Neural cell (in vitro differentiated cells): ENCODE measurements around the gene AIMP2. TPM values are rescaled to one million over a fixed set of nuclear protein-coding genes. Genes with fewer than 3 reads are reported as not detected.

Source experiments
- H2AFZ ChIP-seq: fragments of 200-600, 300-800 bp; sonication (generic), shearing (Covaris generic); 2 replicates; pipeline ENCODE4 v1.6.0; 2014; ENCODE audit warnings: low read depth, mild to moderate bottlenecking, antibody characterized with exemption, low read length, moderate library complexity
- H3F3A ChIP-seq: fragments of 200-600 bp; shearing (Covaris generic); 2 replicates; pipeline ENCODE4 v1.6.1; 2016; ENCODE audit warnings: mild to moderate bottlenecking, moderate library complexity, mixed read lengths, antibody characterized with exemption, low read length; ENCODE audit not compliant: insufficient read depth, poor library complexity, severe bottlenecking
- H3K27ac ChIP-seq: fragments of 200-600, 300-800 bp; sonication (generic), shearing (Covaris generic); 2 replicates; pipeline ENCODE4 v1.5.1; 2014; ENCODE audit warnings: mild to moderate bottlenecking, low read length, moderate library complexity
- H3K27me3 ChIP-seq: fragments of 300-800, 200-600 bp; sonication (generic), shearing (Covaris generic); 2 replicates; pipeline ENCODE4 v1.6.0; 2014; ENCODE audit warnings: mild to moderate bottlenecking, low read depth, low read length, moderate library complexity; ENCODE audit not compliant: insufficient read depth
- H3K36me3 ChIP-seq: fragments of 300-800, 200-600 bp; sonication (generic), shearing (Covaris generic); 2 replicates; pipeline ENCODE4 v1.5.1; 2014; ENCODE audit warnings: mild to moderate bottlenecking, antibody characterized with exemption, low read length, moderate library complexity; ENCODE audit not compliant: insufficient read depth
- H3K4me2 ChIP-seq: fragments of 300-800, 200-600 bp; sonication (generic), shearing (Covaris generic); 2 replicates; pipeline ENCODE4 v1.6.0; 2014; ENCODE audit warnings: mild to moderate bottlenecking, low read length
- H3K4me3 ChIP-seq: fragments of 300-800, 200-600 bp; sonication (generic), shearing (Covaris generic); 2 replicates; pipeline ENCODE4 v1.5.1; 2014; ENCODE audit warnings: mild to moderate bottlenecking, low read length, moderate library complexity
- H3K79me2 ChIP-seq: fragments of 200-600 bp; shearing (Covaris generic); replicated peaks from 2 replicates; pipeline ENCODE4 v1.6.0; 2014; ENCODE audit warnings: mild to moderate bottlenecking, low read length, moderate library complexity; ENCODE audit not compliant: insufficient read depth
- H3K9ac ChIP-seq: fragments of 300-800, 200-600 bp; sonication (generic), shearing (Covaris generic); 2 replicates; pipeline ENCODE4 v1.6.1; 2016; ENCODE audit warnings: mild to moderate bottlenecking, low read length, mixed read lengths
- H3K9me2 ChIP-seq: fragments of 200-600 bp; shearing (Covaris generic); 2 replicates; pipeline ENCODE4 v1.6.1; 2016; ENCODE audit warnings: mild to moderate bottlenecking, low read length, mixed read lengths; ENCODE audit not compliant: insufficient read depth
- H3K9me3 ChIP-seq: fragments of 200-600, 300-800 bp; sonication (generic), shearing (Covaris generic); 2 replicates; pipeline ENCODE4 v1.6.1; 2016; ENCODE audit warnings: mild to moderate bottlenecking, mixed run types, low read length, moderate library complexity, mixed read lengths
- H4K20me1 ChIP-seq: fragments of 200-600 bp; shearing (Covaris generic); 2 replicates; pipeline ENCODE4 v1.6.1; 2016; ENCODE audit warnings: mild to moderate bottlenecking, mixed run types; ENCODE audit not compliant: insufficient read depth
- CTCF ChIP-seq: fragments of 450-650 bp; IDR thresholded peaks from 2 replicates; pipeline ENCODE4 v1.5.1; 2014; ENCODE audit warnings: antibody characterized with exemption, mild to moderate bottlenecking, moderate library complexity; ENCODE audit not compliant: poor library complexity, severe bottlenecking
- EP300 ChIP-seq: fragments of 450-650 bp; conservative IDR thresholded peaks from 2 replicates; pipeline ENCODE4 v1.6.1; 2014; ENCODE audit warnings: antibody characterized with exemption, mild to moderate bottlenecking, moderate library complexity; ENCODE audit not compliant: poor library complexity, severe bottlenecking
- EZH2 ChIP-seq: fragments of 200-600, 300-800 bp; shearing (Covaris generic), sonication (generic); IDR thresholded peaks from 2 replicates; pipeline ENCODE4 v1.6.1; 2014; ENCODE audit warnings: antibody characterized with exemption, low read length, borderline replicate concordance, mild to moderate bottlenecking; ENCODE audit not compliant: insufficient read depth, poor library complexity, severe bottlenecking
- MXI1 ChIP-seq: fragments of 450-650 bp; conservative IDR thresholded peaks from 2 replicates; pipeline ENCODE4 v1.6.1; 2014; ENCODE audit warnings: antibody characterized with exemption, mild to moderate bottlenecking; ENCODE audit not compliant: poor library complexity, severe bottlenecking
- POLR2AphosphoS5 ChIP-seq: IDR thresholded peaks from 2 replicates; pipeline ENCODE4 v1.6.1; 2012
- RAD21 ChIP-seq: fragments of 450-650 bp; conservative IDR thresholded peaks from 2 replicates; pipeline ENCODE4 v1.6.1; 2014; ENCODE audit warnings: antibody characterized with exemption, mild to moderate bottlenecking, moderate library complexity
- REST ChIP-seq: IDR thresholded peaks from 2 replicates; pipeline ENCODE4 v1.6.1; 2012; ENCODE audit warnings: borderline replicate concordance
- SMC3 ChIP-seq: fragments of 450-650 bp; conservative IDR thresholded peaks from 2 replicates; pipeline ENCODE4 v1.6.1; 2014; ENCODE audit warnings: antibody characterized with exemption, mild to moderate bottlenecking, moderate library complexity; ENCODE audit not compliant: poor library complexity
- TAF1 ChIP-seq: IDR thresholded peaks from 2 replicates; pipeline ENCODE4 v1.6.1; 2012; ENCODE audit warnings: low read depth
- polyA plus RNA-seq: library from polyadenylated mRNA; depleted of rRNA; stranded (reverse); fragments of >200 nt; gene quantifications from 2 replicates; pipeline ENCODE4 v1.2.3, GENCODE V29; 2014

The AIMP2 gene
- polyA plus RNA-seq, 1 donor from 2014 or later, result 46.9 TPM

- no peak overlapping the region for H3K27ac ChIP-seq
- H4K20me1 ChIP-seq, result no peaks in the 10 kb centered on the region
- no peak overlapping the region for H3K4me2 ChIP-seq
- no peak overlapping the region for H2AFZ ChIP-seq
- H3K27me3 ChIP-seq, result no peaks in the 10 kb centered on the region
- no peaks in the 10 kb centered on the region for H3K79me2 ChIP-seq
- no peaks in the 10 kb centered on the region for H3K9me2 ChIP-seq
- no peak overlapping the region for H3K9ac ChIP-seq
- H3K36me3 ChIP-seq, result peaks cover 10% of the 10 kb centered on the region
- no peak for TF ChIP-seq MXI1
- TF ChIP-seq TAF1, result no peak
- H3K4me3 ChIP-seq, result no peak overlapping the region
- H3K9me3 ChIP-seq, result no peaks in the 10 kb centered on the region
- H3F3A ChIP-seq, result no peaks in the 10 kb centered on the region
Observed at GRCh38 chr7:6026820-6027311, 17.8 kb downstream of the AIMP2 start.

- no peaks in the 10 kb centered on the region for H3K9me3 ChIP-seq
- H3K9ac ChIP-seq, result no peak overlapping the region
Observed at GRCh38 chr7:6027806-6028365, 18.8 kb downstream of the AIMP2 start.

More at GRCh38 chr7:6027806-6028365, 18.8 kb downstream of the AIMP2 start:
- Histone ChIP-seq H4K20me1 (no peaks in the 10 kb centered on the region), H3K27me3 (no peaks in the 10 kb centered on the region), H3K9me2 (no peaks in the 10 kb centered on the region), H3K79me2 (no peaks in the 10 kb centered on the region), H3K4me3 (no peak overlapping the region), H2AFZ (no peak overlapping the region), H3F3A (no peaks in the 10 kb centered on the region), H3K27ac (no peak overlapping the region), H3K36me3 (peaks cover 5% of the 10 kb centered on the region), H3K4me2 (no peak overlapping the region)
- TF ChIP-seq TAF1, result no peak
- no peak for TF ChIP-seq REST
- TF ChIP-seq EZH2, result no peak
- TF ChIP-seq EP300, result no peak
- TF ChIP-seq RAD21, result no peak
- TF ChIP-seq POLR2AphosphoS5, result no peak
- TF ChIP-seq MXI1, result no peak
- no peak for TF ChIP-seq SMC3
- TF ChIP-seq CTCF, result no peak
